Progenitor cell of endocrine pancreas (in vitro differentiated cells): Measurements from ENCODE around the gene PHF3. TPM values are rescaled to one million over a fixed set of nuclear protein-coding genes. Genes with fewer than 3 reads are reported as not detected.

Source experiments
- DNase-seq: peaks from one replicate; pipeline ENCODE4 v3.0.0; 2021; ENCODE audit warnings: low spot score; ENCODE audit not compliant: unreplicated experiment
- H3K27ac Mint-ChIP-seq: 2 replicates; pipeline ENCODE4 v1.8.0; 2021; ENCODE audit warnings: mild to moderate bottlenecking, moderate library complexity, mixed read lengths
- H3K27me3 Mint-ChIP-seq: 2 replicates; pipeline ENCODE4 v1.8.0; 2021; ENCODE audit warnings: mixed read lengths
- H3K36me3 Mint-ChIP-seq: 2 replicates; pipeline ENCODE4 v1.8.0; 2022; ENCODE audit warnings: mixed read lengths; ENCODE audit not compliant: insufficient read depth
- H3K4me1 Mint-ChIP-seq: 2 replicates; pipeline ENCODE4 v1.8.0; 2021; ENCODE audit warnings: low read depth, mixed read lengths
- H3K4me3 Mint-ChIP-seq: 2 replicates; pipeline ENCODE4 v1.8.0; 2021; ENCODE audit warnings: low read depth, mild to moderate bottlenecking, moderate library complexity, mixed read lengths
- H3K9me3 Mint-ChIP-seq: 2 replicates; pipeline ENCODE4 v1.8.0; 2021; ENCODE audit warnings: low read depth, mixed read lengths
- CTCF ChIP-seq: fragments of 200-600 bp; sonication (generic); IDR thresholded peaks from one replicate; pipeline ENCODE4 v1.5.0; 2021; ENCODE audit warnings: antibody characterized with exemption, mild to moderate bottlenecking; ENCODE audit not compliant: unreplicated experiment
- total RNA-seq: library from RNA; stranded (reverse); gene quantifications from 2 replicates; pipeline ENCODE4 v1.2.1, GENCODE V29; 2021

The PHF3 gene
- total RNA-seq, 1 donor from 2014 or later, result 61.6 TPM

GRCh38 chr6:63714091-63714490 is 78.5 kb downstream of the PHF3 start:
- no peak for TF ChIP-seq CTCF
- no peak overlapping the region for H3K4me3 Mint-ChIP-seq
- no peak for DNase-seq
- no peaks in the 10 kb centered on the region for H3K9me3 Mint-ChIP-seq
- H3K27ac Mint-ChIP-seq, result no peak overlapping the region
- H3K4me1 Mint-ChIP-seq, result no peaks in the 10 kb centered on the region
- peaks cover 38% of the 10 kb centered on the region for H3K36me3 Mint-ChIP-seq
- no peaks in the 10 kb centered on the region for H3K27me3 Mint-ChIP-seq

- Mint-ChIP-seq H3K4me3 (no peak overlapping the region), H3K4me1 (peaks cover 7% of the 10 kb centered on the region), H3K9me3 (no peaks in the 10 kb centered on the region), H3K27ac (no peak overlapping the region), H3K36me3 (peaks cover 24% of the 10 kb centered on the region), H3K27me3 (no peaks in the 10 kb centered on the region)
- TF ChIP-seq CTCF, result no peak
- no peak for DNase-seq
Observed at GRCh38 chr6:63716169-63716568, 80.6 kb downstream of the PHF3 start.

GRCh38 chr6:63721181-63721580 is 85.6 kb downstream of the PHF3 start:
- Mint-ChIP-seq H3K4me3 (no peak overlapping the region), H3K27me3 (no peaks in the 10 kb centered on the region)

GRCh38 chr6:63724721-63725120 is 89.1 kb downstream of the PHF3 start:
- no peak for TF ChIP-seq CTCF
- Mint-ChIP-seq H3K27me3 (no peaks in the 10 kb centered on the region), H3K4me1 (peaks cover 21% of the 10 kb centered on the region), H3K9me3 (no peaks in the 10 kb centered on the region), H3K4me3 (no peak overlapping the region), H3K36me3 (no peaks in the 10 kb centered on the region), H3K27ac (no peak overlapping the region)
- DNase-seq, result no peak

More at GRCh38 chr6:63721181-63721580, 85.6 kb downstream of the PHF3 start:
- no peak for DNase-seq
- H3K36me3 Mint-ChIP-seq, result peaks cover 4% of the 10 kb centered on the region
- H3K9me3 Mint-ChIP-seq, result no peaks in the 10 kb centered on the region
- no peak overlapping the region for H3K27ac Mint-ChIP-seq
- peaks cover 20% of the 10 kb centered on the region for H3K4me1 Mint-ChIP-seq
- no peak for TF ChIP-seq CTCF

- H3K27ac Mint-ChIP-seq, result no peak overlapping the region
- peaks cover 4% of the 10 kb centered on the region for H3K4me1 Mint-ChIP-seq
- H3K36me3 Mint-ChIP-seq, result peaks cover 2% of the 10 kb centered on the region
- no peak for TF ChIP-seq CTCF
- H3K4me3 Mint-ChIP-seq, result no peak overlapping the region
- peaks cover 2% of the 10 kb centered on the region for H3K9me3 Mint-ChIP-seq
- DNase-seq, result no peak
- no peaks in the 10 kb centered on the region for H3K27me3 Mint-ChIP-seq
Observed at GRCh38 chr6:63730311-63730710, 94.7 kb downstream of the PHF3 start.
